Activated CD4-positive, alpha-beta memory T cell treated with anti-CD3 and anti-CD28 coated beads, Interleukin-2, amount 10 ng/mL, durations not matched to agents 7 days and 5 days (primary cell): ENCODE results near the gene CMBL. TPM values are rescaled to one million over a fixed set of nuclear protein-coding genes. Genes with fewer than 3 reads are reported as not detected.

Experiments used
- CTCF ChIA-PET: fragments of 350-600 bp; sonication (Branson Sonifier 250); formaldehyde crosslinking; loops from one replicate; lab custom pipeline; 2021; ENCODE audit warnings: antibody characterized with exemption, inconsistent platforms; lab: Charles Lee
- POLR2A ChIA-PET: fragments of 350-600 bp; sonication (Branson Sonifier 250); formaldehyde crosslinking; loops from one replicate; lab custom pipeline; 2021; ENCODE audit warnings: antibody characterized with exemption; lab: Charles Lee
- DNase-seq: peaks from one replicate; pipeline ENCODE4 v3.0.0-alpha.2; 2020
- H3K27ac Mint-ChIP-seq: one replicate; pipeline ENCODE4 v1.8.0; 2021; ENCODE audit warnings: mild to moderate bottlenecking, mixed read lengths
- H3K27me3 Mint-ChIP-seq: one replicate; pipeline ENCODE4 v1.8.0; 2021; ENCODE audit warnings: mixed read lengths
- H3K36me3 Mint-ChIP-seq: one replicate; pipeline ENCODE4 v1.8.0; 2021; ENCODE audit warnings: low read depth, mixed read lengths
- H3K4me1 Mint-ChIP-seq: one replicate; pipeline ENCODE4 v1.8.0; 2021; ENCODE audit warnings: mixed read lengths
- H3K4me3 Mint-ChIP-seq: one replicate; pipeline ENCODE4 v1.8.0; 2021; ENCODE audit warnings: mild to moderate bottlenecking, mixed read lengths
- H3K9me3 Mint-ChIP-seq: one replicate; pipeline ENCODE4 v1.8.0; 2021; ENCODE audit warnings: mixed read lengths
- total RNA-seq, 2 experiments: library from RNA; stranded (reverse); gene quantifications; one replicate each; pipeline ENCODE4 v1.2.3, GENCODE V29; 2021

The CMBL gene
- total RNA-seq, 2 experiments from 2014 or later, result 1.7 to 2.0 TPM

DNA sequence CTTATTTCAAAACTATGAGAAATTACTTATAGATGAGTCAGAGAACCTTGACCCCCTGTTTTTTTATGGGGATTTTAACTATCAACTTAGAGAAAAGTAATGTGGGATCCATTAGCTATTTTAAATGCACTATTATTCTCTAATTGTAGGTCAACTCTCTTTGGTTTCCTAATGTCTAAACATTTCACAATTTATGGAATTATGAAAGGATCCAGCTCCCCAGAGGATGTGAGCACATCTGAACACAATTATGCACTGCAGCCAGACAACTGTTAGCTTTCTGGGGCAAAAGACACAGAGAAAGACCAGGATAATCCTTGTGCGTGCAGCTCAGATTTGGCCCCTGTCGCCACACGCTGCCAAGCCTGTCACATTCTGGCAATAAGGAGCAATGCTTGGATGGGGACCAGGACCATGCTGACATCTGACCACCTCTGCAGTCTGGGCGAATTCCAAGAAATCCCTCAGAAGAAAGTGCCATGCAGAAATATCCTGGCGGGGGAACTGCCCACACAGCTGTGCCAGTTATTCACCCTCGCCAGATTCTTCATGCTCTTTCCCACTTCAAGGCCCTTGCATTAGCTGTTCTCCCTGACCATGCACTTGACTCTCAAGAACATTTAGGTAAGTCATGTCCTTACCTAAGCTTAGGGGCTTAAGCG, 22.2 kb upstream of the CMBL start:
- ChIA-PET POLR2A (no interaction called here), CTCF (interaction anchor here (0.7 kb wide), 1 partner anchor 40 kb away, joined by 3 read pairs; no protein-coding TSS in a partner anchor)
- H3K36me3 Mint-ChIP-seq, result no peaks in the 10 kb centered on the region
- H3K4me3 Mint-ChIP-seq, result no peak overlapping the region
- peaks cover 47% of the 10 kb centered on the region for H3K27me3 Mint-ChIP-seq
- H3K27ac Mint-ChIP-seq, result no peak overlapping the region
- H3K4me1 Mint-ChIP-seq, result peaks cover 8% of the 10 kb centered on the region
- no peak for DNase-seq
- no peaks in the 10 kb centered on the region for H3K9me3 Mint-ChIP-seq

DNA sequence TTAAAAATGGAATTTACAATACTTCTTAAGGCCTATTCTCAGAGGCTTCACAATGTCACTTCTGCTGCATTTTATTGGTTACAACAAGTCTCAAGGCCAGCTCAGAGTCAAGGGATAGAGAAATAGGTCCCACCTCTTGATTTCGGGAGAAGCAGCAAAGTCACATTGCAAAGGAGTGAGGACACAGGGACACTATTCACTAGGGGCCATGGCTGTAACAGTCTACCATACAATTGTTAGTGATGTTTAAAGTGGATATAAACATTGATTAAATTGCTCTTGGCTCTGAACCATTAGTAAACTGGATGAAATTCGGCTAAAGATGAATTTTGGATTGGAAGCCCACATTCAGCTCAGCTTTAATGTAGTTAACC, 21.7 kb upstream of the CMBL start:
- POLR2A ChIA-PET, result no interaction called here
- Mint-ChIP-seq H3K27me3 (peaks cover 42% of the 10 kb centered on the region), H3K4me1 (peaks cover 8% of the 10 kb centered on the region), H3K36me3 (no peaks in the 10 kb centered on the region), H3K27ac (no peak overlapping the region), H3K4me3 (no peak overlapping the region), H3K9me3 (no peaks in the 10 kb centered on the region)
- no peak for DNase-seq
- CTCF ChIA-PET, result interaction anchor here (0.7 to 1.6 kb wide), 2 partner anchors 24 to 39 kb away, joined by 3 to 4 read pairs; partner anchors contain the start of gene MARCHF6

DNA sequence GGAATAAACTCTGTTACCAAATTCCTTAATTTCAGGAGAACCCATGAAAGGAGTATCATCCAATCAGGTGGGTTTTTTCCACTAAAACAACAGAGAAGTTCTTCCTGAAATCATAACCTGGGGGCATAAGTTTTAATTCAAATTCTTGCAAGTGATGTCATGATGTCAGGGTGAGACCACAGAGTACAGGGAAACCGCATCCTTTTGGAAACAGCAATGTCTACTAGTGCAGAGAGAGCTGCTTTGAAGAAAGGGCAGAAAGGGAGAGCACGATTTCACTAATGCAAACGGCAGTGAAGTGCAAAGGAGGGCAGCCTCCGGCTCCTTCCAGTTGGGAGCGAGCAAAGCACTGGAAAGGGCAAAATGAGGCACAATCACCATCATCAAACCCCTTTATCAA, 20.6 kb upstream of the CMBL start:
- no peak for DNase-seq
- Mint-ChIP-seq H3K4me3 (no peak overlapping the region), H3K4me1 (peaks cover 5% of the 10 kb centered on the region), H3K27ac (no peak overlapping the region), H3K27me3 (peaks cover 40% of the 10 kb centered on the region), H3K9me3 (no peaks in the 10 kb centered on the region), H3K36me3 (no peaks in the 10 kb centered on the region)
- CTCF ChIA-PET, result interaction anchor here (0.6 to 1.6 kb wide), 2 partner anchors 13 to 25 kb away, joined by 3 to 4 read pairs; partner anchors contain the start of gene MARCHF6
- POLR2A ChIA-PET, result interaction anchor here (1.3 kb wide), 1 partner anchor 77 kb away, joined by 3 read pairs; no protein-coding TSS in a partner anchor

DNA sequence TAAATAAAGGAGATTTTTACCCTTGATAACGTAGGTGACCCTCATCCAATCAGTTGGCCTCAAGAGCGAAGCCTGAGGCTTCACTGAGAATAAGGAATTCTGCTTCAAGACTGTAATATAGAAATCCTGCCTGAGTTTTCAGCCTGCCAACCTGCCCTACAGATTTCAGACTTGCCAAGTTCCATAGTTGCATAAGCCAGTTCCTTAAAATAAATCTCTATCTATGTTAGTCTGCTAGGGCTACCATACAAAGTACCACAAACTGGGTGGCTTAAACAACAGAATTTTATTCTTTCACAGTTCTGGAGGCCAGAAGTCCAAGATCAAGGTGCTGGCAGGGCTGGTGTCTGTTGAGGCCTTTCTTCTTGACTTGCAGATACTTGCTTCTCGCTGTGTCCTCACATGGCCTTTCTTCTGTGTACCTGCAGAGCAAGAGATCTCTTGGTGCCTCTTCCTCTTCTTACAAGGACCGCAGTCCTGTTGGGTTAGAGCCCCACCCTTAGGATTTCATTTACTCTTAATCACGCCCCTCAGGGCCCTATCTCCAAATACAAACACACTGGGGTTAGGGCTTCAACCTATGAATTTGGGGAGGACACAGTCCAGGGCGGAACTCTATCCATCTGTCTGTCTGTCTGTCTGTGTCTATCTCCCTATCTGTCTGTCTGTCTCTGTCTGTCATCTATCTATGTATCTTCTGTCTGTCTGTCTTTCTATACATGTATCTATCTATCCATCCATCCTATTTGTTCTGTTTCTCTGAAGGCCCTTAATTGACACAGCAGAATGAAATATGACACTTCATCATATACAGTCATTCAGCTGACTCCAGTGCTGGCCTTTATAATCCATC, 17.0 kb upstream of the CMBL start:
- CTCF ChIA-PET, result no interaction called here
- no peaks in the 10 kb centered on the region for H3K9me3 Mint-ChIP-seq
- no peak overlapping the region for H3K4me3 Mint-ChIP-seq

DNA sequence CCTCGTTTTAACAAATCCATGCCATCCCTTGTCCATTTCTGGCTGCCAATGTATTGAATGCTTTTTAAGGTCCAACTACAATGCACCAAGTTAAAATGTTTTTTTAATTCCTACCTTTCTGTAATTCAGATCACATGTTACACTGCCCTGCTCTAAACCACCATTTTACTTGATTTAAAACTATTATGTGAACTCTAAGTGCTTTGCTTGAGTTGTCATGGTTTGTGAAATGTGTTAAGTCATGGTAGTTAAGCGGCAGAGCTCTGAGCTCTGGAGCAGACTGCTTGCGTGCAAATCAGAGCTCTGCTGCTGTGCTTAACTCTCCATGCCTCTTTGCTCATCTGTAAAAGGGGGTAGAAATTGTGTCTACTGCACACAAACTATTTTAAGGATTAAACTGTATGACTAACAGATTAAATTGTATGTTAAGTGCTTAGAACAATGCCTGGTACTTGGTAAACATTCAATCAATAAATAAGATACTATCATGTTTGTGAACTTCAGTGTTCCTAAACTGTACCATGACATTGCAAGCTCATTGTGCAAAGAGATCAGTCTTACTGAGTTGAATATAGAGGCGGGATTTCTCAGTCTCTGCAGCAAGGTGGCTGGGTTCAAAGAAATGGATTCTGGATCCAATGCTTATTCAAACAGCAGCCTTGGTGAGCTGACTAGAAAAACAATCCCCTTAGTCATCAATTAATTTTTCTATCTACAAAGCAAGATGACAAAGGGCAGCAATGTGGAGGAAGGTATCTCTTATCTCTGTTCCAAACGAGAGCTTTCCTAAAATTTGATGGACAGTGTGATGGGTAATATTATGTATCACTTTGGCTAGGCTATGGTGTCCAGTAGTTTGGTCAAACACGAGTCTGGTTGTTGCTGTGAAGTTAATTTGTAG, 16.1 kb upstream of the CMBL start:
- H3K4me1 Mint-ChIP-seq, result peaks cover 3% of the 10 kb centered on the region
- CTCF ChIA-PET, result no interaction called here

More for the DNA sequence above, 17.0 kb upstream of the CMBL start:
- H3K27me3 Mint-ChIP-seq, result peaks cover 13% of the 10 kb centered on the region
- no peaks in the 10 kb centered on the region for H3K36me3 Mint-ChIP-seq
- no peak for DNase-seq
- no peak overlapping the region for H3K27ac Mint-ChIP-seq
- POLR2A ChIA-PET, result no interaction called here
- peaks cover 3% of the 10 kb centered on the region for H3K4me1 Mint-ChIP-seq

GRCh38 chr5:10321882-10322281, 14.2 kb upstream of the CMBL start:
- CTCF ChIA-PET, result no interaction called here
- POLR2A ChIA-PET, result no interaction called here

More for the DNA sequence above, 16.1 kb upstream of the CMBL start:
- no peak for DNase-seq
- Mint-ChIP-seq H3K27ac (no peak overlapping the region), H3K27me3 (peaks cover 7% of the 10 kb centered on the region), H3K4me3 (no peak overlapping the region), H3K36me3 (no peaks in the 10 kb centered on the region), H3K9me3 (no peaks in the 10 kb centered on the region)
- POLR2A ChIA-PET, result interaction anchor here (0.8 kb wide), 1 partner anchor 29 kb away, joined by 3 read pairs; the partner anchor contains the start of gene MARCHF6

DNA sequence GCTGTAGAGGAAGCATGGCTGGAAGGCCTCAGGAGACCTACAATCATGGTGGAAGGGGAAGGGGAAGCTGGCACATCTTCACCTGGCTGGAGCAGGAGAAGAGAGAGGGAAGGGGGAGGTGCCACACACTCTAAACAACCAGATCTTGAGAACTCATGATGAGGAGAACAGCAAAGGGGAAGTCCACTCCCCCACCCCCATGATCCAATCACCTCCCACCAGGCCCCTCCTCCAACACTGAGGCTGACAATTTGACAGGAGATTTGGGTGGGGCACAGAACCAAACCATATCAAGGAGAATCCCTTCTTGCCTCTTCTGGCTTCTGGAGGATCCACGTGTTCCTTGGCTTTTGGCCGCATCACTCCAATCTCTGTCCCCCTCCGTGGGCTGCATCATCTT, 13.1 kb upstream of the CMBL start:
- no peak overlapping the region for H3K4me3 Mint-ChIP-seq
- H3K27me3 Mint-ChIP-seq, result peaks cover 7% of the 10 kb centered on the region
- peaks cover 6% of the 10 kb centered on the region for H3K4me1 Mint-ChIP-seq
- no peaks in the 10 kb centered on the region for H3K9me3 Mint-ChIP-seq
- no peak for DNase-seq
- ChIA-PET CTCF (no interaction called here), POLR2A (no interaction called here)
- no peak overlapping the region for H3K27ac Mint-ChIP-seq
- peaks cover 6% of the 10 kb centered on the region for H3K36me3 Mint-ChIP-seq

More at GRCh38 chr5:10321882-10322281, 14.2 kb upstream of the CMBL start:
- Mint-ChIP-seq H3K27ac (no peak overlapping the region), H3K36me3 (peaks cover 6% of the 10 kb centered on the region), H3K27me3 (peaks cover 7% of the 10 kb centered on the region), H3K9me3 (no peaks in the 10 kb centered on the region), H3K4me1 (peaks cover 6% of the 10 kb centered on the region), H3K4me3 (no peak overlapping the region)
- no peak for DNase-seq

GRCh38 chr5:10319202-10319851, 11.6 kb upstream of the CMBL start:
- Mint-ChIP-seq H3K36me3 (peaks cover 6% of the 10 kb centered on the region), H3K4me1 (peaks cover 6% of the 10 kb centered on the region), H3K27ac (no peak overlapping the region), H3K4me3 (no peak overlapping the region), H3K27me3 (peaks cover 7% of the 10 kb centered on the region), H3K9me3 (no peaks in the 10 kb centered on the region)
- ChIA-PET CTCF (no interaction called here), POLR2A (no interaction called here)
- DNase-seq, result no peak

GRCh38 chr5:10317825-10318682, 10.4 kb upstream of the CMBL start:
- Mint-ChIP-seq H3K4me1 (peaks cover 6% of the 10 kb centered on the region), H3K27ac (no peak overlapping the region), H3K9me3 (no peaks in the 10 kb centered on the region), H3K4me3 (no peak overlapping the region), H3K36me3 (peaks cover 6% of the 10 kb centered on the region), H3K27me3 (no peaks in the 10 kb centered on the region)
- ChIA-PET CTCF (no interaction called here), POLR2A (no interaction called here)
- no peak for DNase-seq

GRCh38 chr5:10315824-10316509, 8.3 kb upstream of the CMBL start:
- DNase-seq, result no peak
- CTCF ChIA-PET, result no interaction called here
- POLR2A ChIA-PET, result no interaction called here

DNA sequence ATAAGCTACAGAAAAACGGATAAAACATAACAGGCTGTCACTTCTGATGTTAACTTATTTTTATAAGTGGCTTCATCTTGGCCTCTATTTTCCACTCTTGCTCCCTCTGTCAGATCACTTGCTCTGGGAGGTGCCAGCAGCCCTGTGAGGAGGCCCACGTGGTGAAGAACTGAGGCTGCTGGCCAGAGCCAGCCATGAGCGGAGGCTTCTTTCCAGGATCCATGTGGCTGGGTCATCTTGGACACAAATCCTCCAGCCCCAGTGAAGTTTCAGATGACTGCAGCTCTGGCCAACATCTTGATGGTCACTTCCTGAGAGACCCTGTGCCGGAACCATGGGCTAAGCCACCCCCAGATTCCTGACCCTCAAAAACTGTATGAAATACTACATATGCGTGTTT, 7.5 kb upstream of the CMBL start:
- CTCF ChIA-PET, result interaction anchor here (0.6 to 1.4 kb wide), 2 partner anchors 13 to 42 kb away, joined by 3 to 5 read pairs; no protein-coding TSS in a partner anchor
- peaks cover 9% of the 10 kb centered on the region for H3K36me3 Mint-ChIP-seq
- no peaks in the 10 kb centered on the region for H3K27me3 Mint-ChIP-seq
- DNase-seq, result no peak
- POLR2A ChIA-PET, result no interaction called here
- no peak overlapping the region for H3K27ac Mint-ChIP-seq
- peaks cover 17% of the 10 kb centered on the region for H3K4me1 Mint-ChIP-seq
- no peaks in the 10 kb centered on the region for H3K9me3 Mint-ChIP-seq
- H3K4me3 Mint-ChIP-seq, result no peak overlapping the region

More at GRCh38 chr5:10315824-10316509, 8.3 kb upstream of the CMBL start:
- Mint-ChIP-seq H3K9me3 (no peaks in the 10 kb centered on the region), H3K36me3 (peaks cover 9% of the 10 kb centered on the region), H3K27ac (no peak overlapping the region), H3K4me1 (peaks cover 10% of the 10 kb centered on the region), H3K4me3 (no peak overlapping the region), H3K27me3 (no peaks in the 10 kb centered on the region)
